ENCODE results near the gene IL17A. TPM values are rescaled to one million over a fixed set of nuclear protein-coding genes. Genes with fewer than 3 reads are reported as not detected.

IL17A gene
- total RNA-seq, 1 donor from 2014 or later = not detected

- H3K27me3 Mint-ChIP-seq = peaks cover 30% of the 10 kb centered on the region
- no peaks in the 10 kb centered on the region for H3K9me3 Mint-ChIP-seq (ENCODE audit: low read depth)
- no peak for DNase-seq (ENCODE audit: low spot score, unreplicated experiment)
- no peaks in the 10 kb centered on the region for H3K4me1 Mint-ChIP-seq (ENCODE audit: low read depth)
- TF ChIP-seq CTCF (IDR thresholded peaks at IDR 0.05; ENCODE audit: unreplicated experiment) = no peak
- no peaks in the 10 kb centered on the region for H3K36me3 Mint-ChIP-seq (ENCODE audit: insufficient read depth)
- H3K4me3 Mint-ChIP-seq (ENCODE audit: low read depth) = no peak overlapping the region
- no peak overlapping the region for H3K27ac Mint-ChIP-seq
Observed at GRCh38 chr6:52142556-52142955, 43.6 kb upstream of the IL17A start.

GRCh38 chr6:52143551-52143950 is 42.6 kb upstream of the IL17A start:
- no peak for TF ChIP-seq CTCF (IDR thresholded peaks at IDR 0.05; ENCODE audit: unreplicated experiment)
- no peak overlapping the region for H3K27ac Mint-ChIP-seq
- no peaks in the 10 kb centered on the region for H3K4me1 Mint-ChIP-seq (ENCODE audit: low read depth)
- no peaks in the 10 kb centered on the region for H3K9me3 Mint-ChIP-seq (ENCODE audit: low read depth)
- peaks cover 27% of the 10 kb centered on the region for H3K27me3 Mint-ChIP-seq
- no peaks in the 10 kb centered on the region for H3K36me3 Mint-ChIP-seq (ENCODE audit: insufficient read depth)
- DNase-seq (ENCODE audit: low spot score, unreplicated experiment) = no peak
- H3K4me3 Mint-ChIP-seq (ENCODE audit: low read depth) = no peak overlapping the region

- H3K27ac Mint-ChIP-seq = no peak overlapping the region
- no peaks in the 10 kb centered on the region for H3K9me3 Mint-ChIP-seq (ENCODE audit: low read depth)
- TF ChIP-seq CTCF (IDR thresholded peaks at IDR 0.05; ENCODE audit: unreplicated experiment) = no peak
- DNase-seq (ENCODE audit: low spot score, unreplicated experiment) = no peak
- H3K36me3 Mint-ChIP-seq (ENCODE audit: insufficient read depth) = no peaks in the 10 kb centered on the region
- peaks cover 23% of the 10 kb centered on the region for H3K27me3 Mint-ChIP-seq
- H3K4me3 Mint-ChIP-seq (ENCODE audit: low read depth) = no peak overlapping the region
- no peaks in the 10 kb centered on the region for H3K4me1 Mint-ChIP-seq (ENCODE audit: low read depth)
Observed at GRCh38 chr6:52144196-52145076, 41.7 kb upstream of the IL17A start.

GRCh38 chr6:52146851-52147445 is 39.2 kb upstream of the IL17A start:
- Mint-ChIP-seq H3K4me1 (ENCODE audit: low read depth) (peaks cover 5% of the 10 kb centered on the region), H3K27ac (no peak overlapping the region), H3K9me3 (ENCODE audit: low read depth) (no peaks in the 10 kb centered on the region), H3K36me3 (ENCODE audit: insufficient read depth) (no peaks in the 10 kb centered on the region), H3K27me3 (peaks cover 23% of the 10 kb centered on the region), H3K4me3 (ENCODE audit: low read depth) (no peak overlapping the region)
- TF ChIP-seq CTCF (IDR thresholded peaks at IDR 0.05; ENCODE audit: unreplicated experiment) = no peak
- no peak for DNase-seq (ENCODE audit: low spot score, unreplicated experiment)

GRCh38 chr6:52149076-52149475 is 37.1 kb upstream of the IL17A start:
- Mint-ChIP-seq H3K36me3 (ENCODE audit: insufficient read depth) (no peaks in the 10 kb centered on the region), H3K4me3 (ENCODE audit: low read depth) (no peak overlapping the region), H3K9me3 (ENCODE audit: low read depth) (no peaks in the 10 kb centered on the region), H3K27me3 (peaks cover 19% of the 10 kb centered on the region), H3K4me1 (ENCODE audit: low read depth) (peaks cover 8% of the 10 kb centered on the region), H3K27ac (no peak overlapping the region)
- no peak for DNase-seq (ENCODE audit: low spot score, unreplicated experiment)
- TF ChIP-seq CTCF (IDR thresholded peaks at IDR 0.05; ENCODE audit: unreplicated experiment) = no peak
